GM04503 (cell line): Measurements from ENCODE around the gene ZACN.
"Not testable (repeated sequence)": the region's sequence is repeated elsewhere in the genome, so short reads cannot be mapped to it uniquely, and the experiment has no call there.

Source experiments
- DNase-seq: peaks from one replicate; pipeline ENCODE4 v3.0.0-alpha.2; 2012; ENCODE audit warnings: low read depth

ZACN gene

DNA sequence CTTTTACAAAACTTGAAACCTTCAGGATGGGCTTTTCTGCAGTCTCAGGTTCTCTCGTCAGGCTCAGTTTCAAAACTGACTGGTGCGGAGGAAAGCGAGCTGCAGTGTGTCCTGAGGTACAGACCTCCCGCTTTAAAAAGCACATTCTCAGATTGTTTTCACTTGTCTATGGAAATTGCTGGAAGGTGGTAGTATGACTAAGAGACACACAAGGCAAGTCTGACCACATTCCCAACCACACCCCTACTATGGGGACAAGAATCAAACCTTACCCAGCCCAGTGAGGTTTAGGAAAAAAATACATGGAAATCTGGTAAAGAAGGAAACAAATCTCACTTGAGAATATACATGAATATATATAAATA lies 24.9 kb upstream of the ZACN start:
- no peak for DNase-seq

DNA sequence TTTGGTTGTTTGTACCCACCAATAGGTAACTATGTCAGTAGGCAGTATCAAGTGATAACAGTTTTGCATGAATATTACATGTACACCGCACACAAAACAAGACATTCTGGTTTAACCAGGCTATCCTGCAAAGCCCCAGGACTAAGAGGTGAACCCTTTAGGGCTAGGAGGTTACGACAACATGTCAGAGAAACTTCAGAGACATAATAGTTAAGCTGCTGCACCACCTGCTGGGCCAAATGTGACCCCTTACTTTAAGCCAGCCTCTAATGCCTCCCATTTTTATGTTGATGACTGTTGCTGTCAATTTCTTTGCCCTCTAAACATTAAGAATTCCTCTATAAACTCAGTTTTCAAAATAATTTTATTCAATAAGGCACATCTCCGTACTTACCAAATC lies 22.1 kb upstream of the ZACN start:
- DNase-seq: no peak

DNA sequence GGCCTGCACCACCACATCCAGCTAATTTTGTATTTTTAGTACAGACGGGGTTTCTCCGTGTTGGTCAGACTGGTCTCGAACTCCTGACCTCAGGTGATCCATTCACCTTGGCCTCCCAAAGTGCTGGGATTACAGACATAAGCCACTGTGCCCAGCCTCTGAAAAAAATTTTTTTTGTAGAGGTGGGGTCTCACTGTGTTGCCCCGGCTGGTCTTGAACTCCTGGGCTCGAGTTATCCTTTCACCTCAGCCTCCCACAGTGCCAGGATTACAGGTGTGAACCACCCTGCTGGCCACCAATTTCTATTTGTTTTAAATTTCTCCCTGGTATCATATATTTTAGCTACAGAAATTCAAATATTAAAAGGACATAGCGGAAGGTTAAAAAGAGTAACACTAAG lies 20.7 kb upstream of the ZACN start:
- DNase-seq: not testable (repeated sequence)

DNA sequence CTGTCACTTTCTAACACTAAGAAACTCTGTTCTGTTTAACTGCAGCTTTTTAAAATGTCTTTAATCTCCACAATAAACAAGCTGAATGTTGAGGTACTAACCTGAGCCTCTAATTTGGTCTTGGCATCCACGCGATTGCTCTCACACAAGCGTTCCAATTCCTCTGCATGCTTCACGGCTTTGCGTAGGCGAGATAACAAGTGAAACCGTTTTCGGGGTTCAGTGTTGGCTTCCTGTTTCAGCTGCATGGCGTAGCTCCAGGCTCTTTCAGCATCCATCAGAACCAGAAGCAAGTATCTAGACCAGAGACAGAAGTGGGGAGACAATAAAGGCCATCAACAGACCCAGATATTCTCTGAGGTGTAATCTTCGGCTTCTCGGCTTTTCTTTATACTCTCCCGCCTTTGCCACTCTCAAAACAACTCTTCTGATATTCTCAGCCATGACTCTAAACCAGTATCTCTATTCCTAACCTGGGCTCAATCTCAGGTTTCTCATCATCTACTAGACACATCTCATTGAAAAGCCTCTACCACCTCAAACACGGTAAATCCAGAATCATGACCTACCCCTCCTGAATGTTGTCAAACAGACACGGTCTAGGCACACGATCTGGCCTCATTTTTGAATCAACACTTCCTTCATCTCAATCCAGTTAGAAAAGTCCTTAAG lies 15.0 kb upstream of the ZACN start:
- no peak for DNase-seq

DNA sequence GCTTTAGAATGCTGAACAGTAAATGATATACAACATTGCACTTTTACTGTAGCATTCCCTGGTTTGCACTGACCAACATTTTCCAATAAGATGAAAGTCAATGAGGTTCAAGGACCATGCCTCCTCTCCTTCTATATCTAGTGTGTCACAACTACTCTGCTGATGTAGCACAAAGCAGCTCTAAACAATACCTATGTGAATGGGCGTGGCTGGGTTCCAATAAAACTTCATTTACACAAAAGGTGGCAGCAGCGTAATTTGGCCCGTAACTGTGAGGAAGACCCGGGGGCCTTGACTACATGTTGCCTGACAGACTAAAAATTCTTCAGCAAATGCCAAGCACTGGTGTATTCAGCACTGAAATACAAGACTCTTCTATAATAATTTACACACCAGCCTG lies 13.2 kb upstream of the ZACN start:
- no peak for DNase-seq

DNA sequence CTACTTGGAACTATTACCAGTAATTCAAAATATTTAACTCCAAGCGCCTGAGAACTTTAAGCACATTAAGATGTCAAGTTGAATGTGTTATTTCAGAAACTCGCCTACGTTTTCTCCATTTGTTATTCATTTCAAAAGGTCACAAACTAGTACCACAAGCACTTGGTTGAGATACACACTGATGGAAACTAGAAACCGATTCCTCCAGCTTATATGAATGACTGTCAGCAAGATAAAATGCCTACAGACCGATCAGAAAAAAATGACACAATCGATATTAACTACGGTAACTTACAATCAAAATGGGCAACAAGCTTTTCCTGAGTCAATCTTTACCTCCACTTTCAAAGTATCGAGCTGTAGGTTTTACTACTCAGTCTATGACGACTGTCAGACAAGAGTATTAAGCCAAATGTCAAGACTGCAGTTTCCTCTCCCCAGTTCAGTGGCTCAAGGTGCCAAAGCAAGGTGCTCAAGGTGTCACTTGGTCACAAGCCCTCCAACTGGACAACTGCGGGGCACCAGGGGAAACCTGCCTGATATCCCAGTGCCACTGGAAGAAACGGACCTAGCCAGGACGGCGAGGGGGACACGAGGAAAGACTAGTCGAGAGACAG lies 7.3 kb upstream of the ZACN start:
- DNase-seq: no peak

DNA sequence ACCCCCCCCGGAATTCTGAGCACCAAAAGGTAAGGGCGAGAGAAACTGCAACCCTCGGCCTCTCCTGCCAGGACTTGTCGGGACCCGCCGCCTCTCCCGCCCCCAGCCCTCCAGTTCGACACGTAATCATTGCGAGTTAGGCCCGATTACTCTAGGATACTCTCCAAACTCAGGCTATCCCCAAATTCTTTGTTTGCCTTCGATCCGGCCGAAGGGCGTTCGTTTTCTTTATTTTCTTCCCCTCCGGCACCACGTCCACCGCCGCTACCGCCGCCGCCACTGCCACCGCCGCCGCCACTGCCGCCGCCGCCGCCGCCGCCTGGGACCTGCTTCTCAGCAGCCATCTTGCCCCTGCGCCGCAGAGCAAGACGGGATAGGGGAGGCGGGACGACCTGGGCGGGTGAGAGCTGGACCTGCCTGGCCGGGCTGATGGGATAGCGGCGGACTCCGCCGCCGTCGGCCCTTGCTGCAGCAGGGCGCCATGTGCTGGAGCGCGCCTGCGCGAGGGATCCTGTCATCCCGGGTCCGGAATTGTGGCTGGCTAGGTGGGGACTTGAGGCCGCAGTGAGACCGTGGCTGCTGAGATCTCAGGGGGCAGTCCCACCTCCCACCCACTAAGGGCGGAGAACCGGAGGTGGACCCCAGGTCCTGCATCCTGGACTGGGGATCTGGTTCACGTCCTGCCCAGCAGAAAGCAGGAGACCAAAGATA lies 6.7 kb upstream of the ZACN start, which contains the start of gene SRP68:
SRP68 (minus strand) TSS at position 370 of the 711 bp plus-strand sequence; CDS start at position 344, 26 bp downstream.
- peak; percentile 45 for DNase-seq

DNA sequence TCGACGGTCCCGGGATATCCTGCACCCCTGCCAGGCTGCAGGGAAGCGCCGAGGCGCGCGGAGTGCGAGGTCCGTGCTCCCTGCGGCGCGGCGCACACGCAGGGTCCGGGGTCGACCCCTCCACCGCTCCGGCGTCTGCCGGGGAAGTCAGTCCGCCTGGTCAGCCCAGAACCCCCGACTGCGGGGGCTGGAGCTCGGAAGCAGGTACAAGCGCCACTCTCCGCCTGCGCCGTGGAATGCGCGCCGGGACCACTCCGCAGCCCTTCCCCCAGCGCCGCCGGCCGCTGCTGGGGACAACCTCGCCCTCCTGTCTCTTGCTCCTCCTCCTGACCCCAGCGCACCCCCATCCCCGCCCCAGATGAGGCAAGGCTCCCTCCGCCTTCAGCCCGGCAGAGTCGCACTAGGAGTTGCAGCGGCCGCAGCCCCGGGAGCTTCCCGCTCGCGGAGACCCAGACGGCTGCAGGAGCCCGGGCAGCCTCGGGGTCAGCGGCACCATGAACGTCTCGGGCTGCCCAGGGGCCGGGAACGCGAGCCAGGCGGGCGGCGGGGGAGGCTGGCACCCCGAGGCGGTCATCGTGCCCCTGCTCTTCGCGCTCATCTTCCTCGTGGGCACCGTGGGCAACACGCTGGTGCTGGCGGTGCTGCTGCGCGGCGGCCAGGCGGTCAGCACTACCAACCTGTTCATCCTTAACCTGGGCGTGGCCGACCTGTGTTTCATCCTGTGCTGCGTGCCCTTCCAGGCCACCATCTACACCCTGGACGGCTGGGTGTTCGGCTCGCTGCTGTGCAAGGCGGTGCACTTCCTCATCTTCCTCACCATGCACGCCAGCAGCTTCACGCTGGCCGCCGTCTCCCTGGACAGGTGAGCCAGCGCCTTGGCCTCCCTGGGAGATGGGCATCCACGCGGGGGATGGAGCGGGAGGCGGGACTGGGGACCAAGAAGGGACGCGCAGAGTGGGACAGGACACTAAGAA lies 4.3 kb upstream of the ZACN start, which contains the start of gene GALR2:
GALR2 (plus strand) TSS at position 392 of the 974 bp plus-strand sequence; CDS start at position 495, 103 bp downstream.
- no peak for DNase-seq

DNA sequence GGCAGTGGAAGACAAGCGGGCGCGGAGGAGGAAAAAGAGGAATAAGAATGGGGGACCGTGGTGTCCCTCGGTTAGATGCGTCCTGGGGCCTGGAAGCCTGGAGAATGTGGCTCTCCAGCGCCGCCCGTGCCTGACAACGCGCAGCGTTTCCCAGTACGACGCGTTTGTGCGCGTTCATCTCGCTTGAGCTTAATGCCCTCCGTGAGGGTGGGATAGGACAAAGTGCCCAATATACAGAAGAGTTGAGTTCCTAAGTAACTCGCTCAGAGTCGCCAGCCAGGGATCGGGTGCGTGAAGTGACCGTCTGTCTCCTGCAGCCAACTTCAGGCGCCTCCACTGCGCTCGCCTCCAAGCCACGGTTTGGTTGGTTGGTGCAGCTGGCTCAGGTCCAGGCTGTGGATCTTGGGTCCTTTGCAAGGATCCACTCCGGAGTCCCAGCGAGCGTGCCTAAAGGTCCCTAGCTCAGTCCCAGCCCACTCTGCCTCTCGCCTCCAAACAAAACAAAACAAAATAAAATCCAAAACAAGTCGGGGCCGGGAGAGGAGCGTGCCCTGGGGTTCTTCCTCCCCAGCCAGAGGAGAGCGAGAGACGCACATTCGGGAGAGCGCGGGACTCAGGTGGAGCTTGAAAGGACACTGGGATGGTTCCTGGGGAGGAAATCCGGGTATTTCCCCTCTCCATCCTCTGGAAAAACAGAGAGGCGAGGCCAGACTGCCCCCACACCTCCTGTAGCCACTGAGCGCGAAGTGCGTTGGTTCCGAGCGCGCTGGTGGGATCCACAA lies 3.4 kb upstream of the ZACN start:
- DNase-seq: no peak

DNA sequence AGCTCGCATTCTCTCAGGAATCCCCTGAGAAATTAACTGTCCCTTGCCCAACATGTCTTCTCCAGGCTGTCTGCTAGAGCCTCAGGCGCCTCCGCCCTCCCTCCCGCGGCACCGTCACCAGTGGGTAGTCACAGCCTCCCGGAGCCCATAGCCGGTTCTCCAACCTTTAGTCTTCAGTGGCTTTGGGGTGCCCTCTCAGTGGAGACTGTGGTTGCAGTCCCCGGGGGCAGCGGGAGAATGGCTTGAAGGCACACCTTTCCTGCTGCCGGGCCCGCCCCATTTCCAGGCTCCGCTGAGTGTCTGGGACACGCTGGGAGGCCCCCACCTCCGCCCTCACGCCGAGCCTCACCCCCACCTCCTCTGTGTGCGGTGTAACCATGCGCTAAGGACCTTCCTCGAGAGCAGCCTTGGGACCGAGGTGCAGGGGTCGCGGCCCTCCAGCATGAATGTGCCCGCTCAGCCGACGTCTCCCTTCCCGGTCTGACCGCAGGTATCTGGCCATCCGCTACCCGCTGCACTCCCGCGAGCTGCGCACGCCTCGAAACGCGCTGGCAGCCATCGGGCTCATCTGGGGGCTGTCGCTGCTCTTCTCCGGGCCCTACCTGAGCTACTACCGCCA lies 2.7 kb upstream of the ZACN start:
- DNase-seq: no peak

DNA sequence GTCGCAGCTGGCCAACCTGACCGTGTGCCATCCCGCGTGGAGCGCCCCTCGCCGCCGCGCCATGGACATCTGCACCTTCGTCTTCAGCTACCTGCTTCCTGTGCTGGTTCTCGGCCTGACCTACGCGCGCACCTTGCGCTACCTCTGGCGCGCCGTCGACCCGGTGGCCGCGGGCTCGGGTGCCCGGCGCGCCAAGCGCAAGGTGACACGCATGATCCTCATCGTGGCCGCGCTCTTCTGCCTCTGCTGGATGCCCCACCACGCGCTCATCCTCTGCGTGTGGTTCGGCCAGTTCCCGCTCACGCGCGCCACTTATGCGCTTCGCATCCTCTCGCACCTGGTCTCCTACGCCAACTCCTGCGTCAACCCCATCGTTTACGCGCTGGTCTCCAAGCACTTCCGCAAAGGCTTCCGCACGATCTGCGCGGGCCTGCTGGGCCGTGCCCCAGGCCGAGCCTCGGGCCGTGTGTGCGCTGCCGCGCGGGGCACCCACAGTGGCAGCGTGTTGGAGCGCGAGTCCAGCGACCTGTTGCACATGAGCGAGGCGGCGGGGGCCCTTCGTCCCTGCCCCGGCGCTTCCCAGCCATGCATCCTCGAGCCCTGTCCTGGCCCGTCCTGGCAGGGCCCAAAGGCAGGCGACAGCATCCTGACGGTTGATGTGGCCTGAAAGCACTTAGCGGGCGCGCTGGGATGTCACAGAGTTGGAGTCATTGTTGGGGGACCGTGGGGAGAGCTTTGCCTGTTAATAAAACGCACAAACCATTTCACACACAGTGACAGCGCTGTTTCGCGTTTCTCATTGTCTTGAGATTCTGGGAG lies 2.0 kb upstream of the ZACN start:
- no peak for DNase-seq

DNA sequence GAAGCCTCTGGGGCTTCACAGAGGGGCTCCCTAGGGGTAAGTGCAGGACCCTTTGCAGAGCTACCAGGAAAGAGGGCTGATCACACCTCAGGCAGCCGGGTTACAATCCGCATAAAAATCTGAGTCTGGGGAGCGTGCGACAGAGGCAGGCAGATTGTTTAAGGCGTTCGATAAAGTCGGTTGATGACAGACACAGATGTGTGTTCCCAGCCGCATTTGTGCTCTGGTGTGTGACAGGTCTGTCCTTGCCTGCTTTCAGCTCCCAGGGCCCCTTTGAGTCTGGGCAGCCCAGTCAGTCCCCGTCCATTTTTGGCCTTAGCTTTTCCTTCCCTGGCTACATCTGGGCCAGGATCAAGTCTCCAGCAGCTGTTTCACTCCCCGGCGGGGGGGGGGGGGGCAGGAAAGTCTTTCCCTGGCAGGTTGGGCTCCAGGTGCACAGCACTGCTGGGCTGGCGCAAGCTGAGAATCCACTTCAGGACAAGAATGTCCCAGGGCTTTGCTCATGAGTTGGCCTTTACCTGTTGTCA lies 1.3 kb upstream of the ZACN start:
- DNase-seq: no peak

DNA sequence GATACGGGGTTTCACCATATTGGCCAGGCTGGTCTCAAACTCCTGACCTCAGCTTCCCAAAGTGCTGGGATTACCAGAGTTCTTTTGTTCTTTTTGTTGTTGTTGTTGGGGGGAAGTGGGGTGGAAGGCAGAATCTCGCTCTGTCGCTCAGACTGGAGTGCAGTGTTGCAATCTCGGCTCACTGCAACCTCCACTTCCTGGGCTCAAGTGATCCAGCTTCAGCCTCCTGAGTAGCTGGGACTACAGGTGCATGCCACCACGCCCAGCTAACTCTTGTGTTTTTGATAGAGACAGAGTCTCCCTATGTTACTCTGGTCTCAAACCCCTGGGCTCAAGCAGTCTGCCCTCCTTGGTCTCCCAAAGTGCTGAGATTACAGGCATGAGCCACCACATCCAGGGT lies 612 bp upstream of the ZACN start:
- DNase-seq: not testable (repeated sequence)

DNA sequence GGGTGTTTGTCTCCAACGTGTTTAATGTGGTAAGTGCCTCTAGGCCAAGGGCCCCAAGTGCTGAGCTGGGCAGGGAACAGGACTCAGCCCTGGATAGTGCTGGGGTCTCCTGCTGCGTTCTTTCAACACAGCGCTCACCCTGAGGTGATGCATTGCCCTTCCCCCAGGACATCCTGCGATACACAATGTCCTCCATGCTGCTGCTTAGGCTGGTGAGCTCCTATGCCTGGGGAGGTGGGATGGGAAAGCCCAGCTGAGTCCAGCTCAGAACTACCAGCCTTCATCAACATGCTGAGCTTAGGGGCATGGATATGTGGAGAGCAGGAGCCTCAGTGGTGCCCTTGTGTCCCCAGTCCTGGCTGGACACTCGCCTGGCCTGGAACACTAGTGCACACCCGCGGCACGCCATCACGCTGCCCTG lies 563 bp downstream of the ZACN start:
- no peak for DNase-seq

DNA sequence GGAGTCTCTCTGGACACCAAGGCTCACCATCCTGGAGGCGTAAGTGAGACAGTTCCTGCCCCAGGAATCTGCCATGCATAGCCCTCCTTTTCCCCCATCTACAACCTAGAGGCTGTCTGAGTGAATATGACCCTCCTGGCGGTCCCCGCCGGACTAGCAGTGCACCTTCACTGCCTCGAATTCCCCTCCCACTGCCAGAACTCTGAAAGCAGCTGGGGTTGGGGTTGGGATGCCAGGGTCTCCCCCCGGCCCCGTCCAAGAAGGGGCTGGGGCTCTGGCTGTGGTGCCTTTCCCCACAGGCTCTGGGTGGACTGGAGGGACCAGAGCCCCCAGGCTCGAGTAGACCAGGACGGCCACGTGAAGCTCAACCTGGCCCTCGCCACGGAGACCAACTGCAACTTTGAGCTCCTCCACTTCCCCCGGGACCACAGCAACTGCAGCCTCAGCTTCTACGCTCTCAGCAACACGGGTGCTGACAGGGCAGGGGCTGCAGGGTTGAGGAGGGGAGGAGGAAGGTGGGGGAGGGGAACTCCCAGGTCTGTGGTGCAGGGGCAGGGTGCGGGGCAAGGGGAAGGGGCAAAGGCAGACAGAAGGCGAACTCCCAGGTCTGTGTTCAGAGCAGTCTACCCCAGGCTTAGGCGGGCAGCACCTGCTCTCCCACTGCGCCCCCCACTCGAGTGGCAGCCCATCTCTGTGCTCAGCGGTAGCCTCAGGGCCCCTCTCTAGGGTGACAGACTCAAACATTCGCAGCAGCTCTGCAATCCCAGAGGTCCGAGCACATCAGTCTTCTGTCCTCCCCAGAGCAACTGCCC lies 1.2 kb downstream of the ZACN start:
- no peak for DNase-seq

DNA sequence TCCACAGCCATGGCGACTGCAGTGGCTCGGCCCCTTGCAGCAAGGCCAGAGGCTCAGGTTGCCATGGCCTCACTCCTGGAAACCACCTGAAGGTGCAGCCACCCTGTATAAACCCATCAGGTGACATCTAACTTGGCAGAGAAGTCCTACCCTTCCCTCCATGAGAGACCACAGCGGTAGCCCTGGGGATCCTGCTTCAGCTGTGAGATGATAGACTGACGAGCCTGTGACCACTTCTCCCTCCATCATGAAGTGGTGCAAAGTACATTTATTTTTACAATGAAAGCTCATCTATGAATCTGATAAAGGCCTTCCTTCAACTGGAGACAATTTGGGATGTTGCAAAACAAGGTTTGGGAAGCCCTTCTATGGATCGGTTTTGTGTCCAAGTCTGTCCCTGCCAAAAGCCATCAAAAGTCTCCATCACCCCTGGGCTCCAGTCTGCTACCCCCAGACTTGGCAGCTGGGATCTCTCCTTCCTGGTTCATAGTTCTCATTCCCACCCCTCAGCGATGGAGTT lies 1.8 kb downstream of the ZACN start:
- DNase-seq: no peak

DNA sequence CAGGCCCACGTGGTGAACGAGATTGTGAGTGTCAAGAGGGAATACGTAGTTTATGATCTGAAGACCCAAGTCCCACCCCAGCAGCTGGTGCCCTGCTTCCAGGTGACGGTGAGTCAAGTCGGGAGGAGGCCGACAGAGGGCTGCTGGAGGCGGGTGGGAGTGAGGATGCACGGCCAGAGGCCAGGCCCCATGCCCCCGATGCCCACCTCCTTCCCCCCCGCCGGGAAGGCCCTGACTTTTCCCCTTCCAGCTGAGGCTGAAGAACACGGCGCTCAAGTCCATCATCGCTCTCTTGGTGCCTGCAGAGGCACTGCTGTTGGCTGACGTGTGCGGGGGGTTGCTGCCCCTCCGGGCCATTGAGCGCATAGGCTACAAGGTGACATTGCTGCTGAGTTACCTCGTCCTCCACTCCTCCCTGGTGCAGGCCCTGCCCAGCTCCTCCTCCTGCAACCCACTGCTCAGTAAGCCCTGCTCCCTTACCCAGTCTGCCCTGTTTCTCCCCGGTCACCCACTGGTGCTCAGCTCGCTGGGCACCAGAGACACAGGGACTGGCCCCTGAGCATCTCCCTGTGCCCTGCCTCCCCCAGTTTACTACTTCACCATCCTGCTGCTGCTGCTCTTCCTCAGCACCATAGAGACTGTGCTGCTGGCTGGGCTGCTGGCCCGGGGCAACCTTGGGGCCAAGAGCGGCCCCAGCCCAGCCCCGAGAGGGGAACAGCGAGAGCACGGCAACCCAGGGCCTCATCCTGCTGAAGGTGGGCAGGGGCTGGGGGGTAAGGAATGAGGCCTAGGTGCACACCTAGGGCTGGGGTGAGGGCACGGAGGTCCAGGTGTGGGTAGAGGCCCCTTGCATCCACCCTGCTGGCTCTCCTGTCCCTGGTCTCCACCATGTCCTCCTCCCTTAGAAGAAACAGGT lies 2.6 kb downstream of the ZACN start:
- no peak for DNase-seq
